ENCODE data around the gene TARBP1. TPM values are rescaled to one million over a fixed set of nuclear protein-coding genes. Genes with fewer than 3 reads are reported as not detected.
A peak's percentile ranks its signal among the peaks of the same experiment; 100 is the strongest.
"Not testable (repeated sequence)": the region's sequence is repeated elsewhere in the genome, so short reads cannot be mapped to it uniquely, and the experiment has no call there.

TARBP1 gene
- total and polyA plus RNA-seq, 2 of the 4 experiments (the other 2 are of a cell fraction), result 10.6 to 17.7 TPM

- H3K4me3 ChIP-seq (ENCODE audit: insufficient read depth, low read depth, low read length), result no peak overlapping the region
- H3K9me3 ChIP-seq (ENCODE audit: control insufficient read depth, insufficient read depth, low read length), result no peaks in the 10 kb centered on the region
- H2AK9ac ChIP-seq (replicated peaks; ENCODE audit: low read depth, low read length, poor library complexity), result no peak overlapping the region
- no peak overlapping the region for H4K8ac ChIP-seq (ENCODE audit: low read depth in 2 of 2, low read length in 2 of 2)
- H3K4me2 ChIP-seq (ENCODE audit: low read depth, low read length), result no peak overlapping the region
- no peak overlapping the region for H4K5ac ChIP-seq (ENCODE audit: low read depth, low read length)
- no peak overlapping the region for H2AK5ac ChIP-seq (ENCODE audit: low read depth, low read length)
- in situ Hi-C loops (cut with MboI; ENCODE audit: low sequenced_read_pairs) (no loop called here), dilution Hi-C loops (cut with HindIII; ENCODE audit: low sequenced_read_pairs, unreplicated experiment) (no loop called here), intact Hi-C loops (cut with micrococcal nuclease) (no loop called here)
- H3K9ac ChIP-seq (ENCODE audit: low read depth, low read length), result no peak overlapping the region
- H3K4ac ChIP-seq (ENCODE audit: low read depth, low read length), result no peak overlapping the region
- BruUV-seq (replicated peaks), result no TSS peak
- H4K91ac ChIP-seq (ENCODE audit: insufficient read depth, low read depth, low read length), result no peak overlapping the region
- TF ChIP-seq MAFK (IDR thresholded peaks at IDR 0.05; ENCODE audit: low read depth, low read length) (no peak), NFE2L2 (IDR thresholded peaks at IDR 0.05; ENCODE audit: low read depth, low read length) (no peak)
- no peak overlapping the region for H2AFZ ChIP-seq (replicated peaks; ENCODE audit: low read length, poor library complexity)
- H2BK15ac ChIP-seq (ENCODE audit: low read depth, low read length), result no peak overlapping the region
- H3K23ac ChIP-seq (ENCODE audit: low read depth, low read length), result no peak overlapping the region
- ATAC-seq (ENCODE audit: low read depth), result no peak
- no peaks in the 10 kb centered on the region for H3K79me1 ChIP-seq (ENCODE audit: low read depth in 1 of 2, low read length in 2 of 2)
- H3K4me1 ChIP-seq (ENCODE audit: control insufficient read depth, insufficient read depth, low read length), result no peaks in the 10 kb centered on the region
- no peaks in the 10 kb centered on the region for H4K20me1 ChIP-seq (ENCODE audit: insufficient read depth, low read length)
- no peak overlapping the region for H2BK5ac ChIP-seq (ENCODE audit: low read depth, low read length, poor library complexity, severe bottlenecking)
- no peaks in the 10 kb centered on the region for H3K36me3 ChIP-seq (ENCODE audit: control insufficient read depth, insufficient read depth, low read length)
- DNase-seq, result no peak
- 0 out of 2 replicates have a peak, but pooled peaks cover 2% of the 10 kb centered on the region for H3K27me3 ChIP-seq (ENCODE audit: control insufficient read depth, insufficient read depth, low read length)
- H3K9me1 ChIP-seq (ENCODE audit: insufficient read depth, low read length), result no peaks in the 10 kb centered on the region
- ChIA-PET CTCF (no interaction called here), POLR2A (ENCODE audit: unreplicated experiment) (no interaction called here)
- no peak overlapping the region for H2BK120ac ChIP-seq (ENCODE audit: low read depth, low read length)
- no peak overlapping the region for H2BK20ac ChIP-seq (ENCODE audit: low read depth, low read length)
- H3K18ac ChIP-seq (ENCODE audit: low read depth, low read length), result no peak overlapping the region
- no peak overlapping the region for H3K14ac ChIP-seq (replicated peaks; ENCODE audit: low read depth, low read length)
- H3K56ac ChIP-seq (ENCODE audit: extremely low read depth, insufficient read depth, low read length), result no peak overlapping the region
- H3K27ac ChIP-seq (ENCODE audit: insufficient read depth, low read length), result no peak overlapping the region
These were observed 121.1 kb downstream of the TARBP1 start for GRCh38 chr1:234357831-234358230.

- BruUV-seq (replicated peaks); H2AK9ac ChIP-seq (replicated peaks; ENCODE audit: low read depth, low read length, poor library complexity); H4K91ac ChIP-seq (ENCODE audit: insufficient read depth, low read depth, low read length); H3K4ac ChIP-seq (ENCODE audit: low read depth, low read length); H2BK5ac ChIP-seq (ENCODE audit: low read depth, low read length, poor library complexity, severe bottlenecking); H3K27me3 ChIP-seq (ENCODE audit: control insufficient read depth, insufficient read depth, low read length); DNase-seq; H2BK20ac ChIP-seq (ENCODE audit: low read depth, low read length); H3K9me1 ChIP-seq (ENCODE audit: insufficient read depth, low read length); H2AK5ac ChIP-seq (ENCODE audit: low read depth, low read length); H3K14ac ChIP-seq (replicated peaks; ENCODE audit: low read depth, low read length); H3K56ac ChIP-seq (ENCODE audit: extremely low read depth, insufficient read depth, low read length); in situ Hi-C loops (cut with MboI; ENCODE audit: low sequenced_read_pairs); H3K18ac ChIP-seq (ENCODE audit: low read depth, low read length); H3K9me3 ChIP-seq (ENCODE audit: control insufficient read depth, insufficient read depth, low read length); H4K5ac ChIP-seq (ENCODE audit: low read depth, low read length); H2BK15ac ChIP-seq (ENCODE audit: low read depth, low read length); dilution Hi-C loops (cut with HindIII; ENCODE audit: low sequenced_read_pairs, unreplicated experiment); H3K4me1 ChIP-seq (ENCODE audit: control insufficient read depth, insufficient read depth, low read length); H3K79me1 ChIP-seq (ENCODE audit: low read depth in 1 of 2, low read length in 2 of 2); H2BK120ac ChIP-seq (ENCODE audit: low read depth, low read length); ATAC-seq (ENCODE audit: low read depth); intact Hi-C loops (cut with micrococcal nuclease); H3K36me3 ChIP-seq (ENCODE audit: control insufficient read depth, insufficient read depth, low read length); H3K23ac ChIP-seq (ENCODE audit: low read depth, low read length); H3K9ac ChIP-seq (ENCODE audit: low read depth, low read length); H3K27ac ChIP-seq (ENCODE audit: insufficient read depth, low read length); H4K20me1 ChIP-seq (ENCODE audit: insufficient read depth, low read length); H3K4me2 ChIP-seq (ENCODE audit: low read depth, low read length): not testable (repeated sequence)
- Histone ChIP-seq H2AFZ (replicated peaks; ENCODE audit: low read length, poor library complexity) (peak overlapping the region; percentile 66), H4K8ac (ENCODE audit: low read depth in 2 of 2, low read length in 2 of 2) (peak overlapping the region in 1 of 2 experiments; percentile 68; a peak in 1 of 4 replicates), H3K4me3 (ENCODE audit: insufficient read depth, low read depth, low read length) (peak overlapping the region; percentile 43)
- WGBS, 2 experiments (ENCODE audit: extremely low coverage in 2 of 2, insufficient read length in 1 of 2), result 23% methylated on average over 15 of the region's 35 CpGs; no CpG with 5 or more reads in 1 of the 2 experiments
- ChIA-PET POLR2A (ENCODE audit: unreplicated experiment) (interaction anchor here (0.6 kb wide), 1 partner anchor 176 kb away, joined by 3 read pairs; no protein-coding TSS in a partner anchor), CTCF (interaction anchor here (1.3 kb wide), 1 partner anchor 30 kb away, joined by 5 read pairs; no protein-coding TSS in a partner anchor)
These were observed 122.2 kb downstream of the TARBP1 start for GRCh38 chr1:234356615-234357269.

All from IMR-90 (cell line).